Measurements from ENCODE around the gene ANXA9.

ANXA9 gene, protein sequence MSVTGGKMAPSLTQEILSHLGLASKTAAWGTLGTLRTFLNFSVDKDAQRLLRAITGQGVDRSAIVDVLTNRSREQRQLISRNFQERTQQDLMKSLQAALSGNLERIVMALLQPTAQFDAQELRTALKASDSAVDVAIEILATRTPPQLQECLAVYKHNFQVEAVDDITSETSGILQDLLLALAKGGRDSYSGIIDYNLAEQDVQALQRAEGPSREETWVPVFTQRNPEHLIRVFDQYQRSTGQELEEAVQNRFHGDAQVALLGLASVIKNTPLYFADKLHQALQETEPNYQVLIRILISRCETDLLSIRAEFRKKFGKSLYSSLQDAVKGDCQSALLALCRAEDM

GRCh38 chr1:150981805-150982712, at the start of gene ANXA9:
Gene ANXA9 (plus strand): TSS chr1:150982292. CDS start chr1:150983106, 814 bp downstream.
- TF ChIP-seq, protein P1, sequence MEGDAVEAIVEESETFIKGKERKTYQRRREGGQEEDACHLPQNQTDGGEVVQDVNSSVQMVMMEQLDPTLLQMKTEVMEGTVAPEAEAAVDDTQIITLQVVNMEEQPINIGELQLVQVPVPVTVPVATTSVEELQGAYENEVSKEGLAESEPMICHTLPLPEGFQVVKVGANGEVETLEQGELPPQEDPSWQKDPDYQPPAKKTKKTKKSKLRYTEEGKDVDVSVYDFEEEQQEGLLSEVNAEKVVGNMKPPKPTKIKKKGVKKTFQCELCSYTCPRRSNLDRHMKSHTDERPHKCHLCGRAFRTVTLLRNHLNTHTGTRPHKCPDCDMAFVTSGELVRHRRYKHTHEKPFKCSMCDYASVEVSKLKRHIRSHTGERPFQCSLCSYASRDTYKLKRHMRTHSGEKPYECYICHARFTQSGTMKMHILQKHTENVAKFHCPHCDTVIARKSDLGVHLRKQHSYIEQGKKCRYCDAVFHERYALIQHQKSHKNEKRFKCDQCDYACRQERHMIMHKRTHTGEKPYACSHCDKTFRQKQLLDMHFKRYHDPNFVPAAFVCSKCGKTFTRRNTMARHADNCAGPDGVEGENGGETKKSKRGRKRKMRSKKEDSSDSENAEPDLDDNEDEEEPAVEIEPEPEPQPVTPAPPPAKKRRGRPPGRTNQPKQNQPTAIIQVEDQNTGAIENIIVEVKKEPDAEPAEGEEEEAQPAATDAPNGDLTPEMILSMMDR (IDR thresholded peaks at IDR 0.05), result no peak
- H3K4me3 ChIP-seq, result no peak within 1 kb of the TSS
- H3K27ac ChIP-seq, result no peak within 1 kb of the TSS
- DNase-seq (ENCODE audit: low spot score), result no peak

DNA sequence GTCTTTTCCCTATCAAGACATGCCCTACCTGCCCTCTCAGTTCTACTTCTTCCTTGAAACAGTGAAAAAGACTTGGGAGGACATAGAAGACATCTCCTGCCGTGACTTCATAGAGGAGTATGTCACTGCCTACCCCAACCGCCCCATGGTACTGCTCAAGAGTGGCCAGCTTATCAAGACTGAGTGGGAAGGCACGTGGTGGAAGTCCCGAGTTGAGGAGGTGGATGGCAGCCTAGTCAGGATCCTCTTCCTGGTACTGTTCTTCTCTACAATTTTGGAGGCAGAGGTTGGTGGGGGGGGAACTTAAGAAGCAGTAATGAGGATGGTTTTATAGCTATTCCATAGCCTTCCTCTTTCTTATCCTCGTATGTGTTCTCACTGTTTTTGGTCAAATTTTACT, 37.2 kb upstream of the ANXA9 start:
- TF ChIP-seq, protein P1 (IDR thresholded peaks at IDR 0.05), result no peak
- no peak overlapping the region for H3K27ac ChIP-seq
- DNase-seq (ENCODE audit: low spot score), result no peak
- no peak overlapping the region for H3K4me3 ChIP-seq

- DNase-seq (ENCODE audit: low spot score), result no peak
- H3K4me3 ChIP-seq, result no peak overlapping the region
- no peak overlapping the region for H3K27ac ChIP-seq
- TF ChIP-seq, protein P1 (IDR thresholded peaks at IDR 0.05), result no peak
These were observed 27.4 kb upstream of the ANXA9 start for GRCh38 chr1:150954708-150955107.

DNA sequence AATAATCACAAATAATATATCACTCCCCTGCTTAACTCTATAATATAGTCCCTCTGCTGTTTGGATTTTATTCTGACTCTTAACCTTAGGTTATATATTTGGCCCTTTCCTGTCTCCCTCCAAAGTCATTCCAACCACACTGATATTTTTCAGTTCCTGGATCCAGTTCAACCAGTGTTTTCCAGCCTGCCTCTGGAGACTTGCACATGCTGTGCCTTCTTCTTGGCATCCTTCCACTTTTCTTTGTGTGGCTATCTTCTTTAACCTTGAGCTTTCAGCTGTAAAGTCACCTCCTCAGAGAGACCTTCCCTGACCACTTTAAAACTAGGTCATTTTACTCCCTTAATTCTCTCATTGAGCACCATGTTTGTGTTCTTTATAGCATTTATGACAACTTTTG, 26.8 kb upstream of the ANXA9 start:
- H3K27ac ChIP-seq, result no peak overlapping the region
- no peak overlapping the region for H3K4me3 ChIP-seq
- TF ChIP-seq, protein P1 (IDR thresholded peaks at IDR 0.05), result no peak
- no peak for DNase-seq (ENCODE audit: low spot score)

DNA sequence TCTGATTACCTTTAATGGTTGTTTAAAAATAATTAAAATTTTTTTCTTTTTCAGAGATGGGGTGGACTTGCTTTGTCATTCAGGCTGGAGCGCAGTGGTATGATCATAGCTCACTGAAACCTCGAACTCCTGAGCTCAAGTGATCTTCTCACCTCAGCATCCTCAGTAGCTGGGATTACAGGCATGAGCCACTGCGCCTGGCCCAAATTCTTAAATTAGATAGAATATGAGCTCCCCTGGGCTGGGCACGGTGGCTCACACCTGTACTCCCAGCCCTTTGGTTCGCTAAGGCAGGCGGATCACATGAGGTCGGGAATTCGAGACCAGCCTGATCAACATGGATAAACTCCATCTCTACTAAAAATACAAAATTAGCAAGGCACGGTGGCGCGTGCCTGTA, 24.4 kb upstream of the ANXA9 start:
- Histone ChIP-seq H3K4me3 (no peak overlapping the region), H3K27ac (no peak overlapping the region)
- DNase-seq (ENCODE audit: low spot score), result no peak
- TF ChIP-seq, protein P1 (IDR thresholded peaks at IDR 0.05), result no peak

GRCh38 chr1:150960646-150961045, 21.4 kb upstream of the ANXA9 start:
- Histone ChIP-seq H3K27ac (no peak overlapping the region), H3K4me3 (no peak overlapping the region)
- no peak for DNase-seq (ENCODE audit: low spot score)
- TF ChIP-seq, protein P1 (IDR thresholded peaks at IDR 0.05), result no peak
